ENCODE results near the gene ZNF831.

DNA sequence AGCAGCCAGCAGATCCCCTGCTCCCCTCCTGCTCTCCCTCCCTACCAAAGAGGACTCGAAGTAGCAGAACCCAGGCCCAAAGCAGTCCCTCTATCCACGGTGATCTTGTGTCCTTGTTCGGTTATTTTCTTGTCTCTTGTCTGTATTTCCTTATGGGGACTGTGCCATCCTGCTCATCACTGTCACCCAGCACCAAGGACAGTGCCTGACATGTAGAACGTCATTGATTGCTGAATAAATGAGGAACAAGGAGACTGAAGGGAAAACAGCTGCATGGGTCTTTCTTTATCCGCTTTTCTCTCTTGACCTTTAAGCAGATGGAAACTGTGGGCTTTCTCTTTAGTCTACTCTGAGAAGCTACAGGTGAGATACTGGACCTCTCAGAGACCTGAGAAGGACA lies 29.4 kb upstream of the ZNF831 start:
- TF ChIP-seq, protein P1, sequence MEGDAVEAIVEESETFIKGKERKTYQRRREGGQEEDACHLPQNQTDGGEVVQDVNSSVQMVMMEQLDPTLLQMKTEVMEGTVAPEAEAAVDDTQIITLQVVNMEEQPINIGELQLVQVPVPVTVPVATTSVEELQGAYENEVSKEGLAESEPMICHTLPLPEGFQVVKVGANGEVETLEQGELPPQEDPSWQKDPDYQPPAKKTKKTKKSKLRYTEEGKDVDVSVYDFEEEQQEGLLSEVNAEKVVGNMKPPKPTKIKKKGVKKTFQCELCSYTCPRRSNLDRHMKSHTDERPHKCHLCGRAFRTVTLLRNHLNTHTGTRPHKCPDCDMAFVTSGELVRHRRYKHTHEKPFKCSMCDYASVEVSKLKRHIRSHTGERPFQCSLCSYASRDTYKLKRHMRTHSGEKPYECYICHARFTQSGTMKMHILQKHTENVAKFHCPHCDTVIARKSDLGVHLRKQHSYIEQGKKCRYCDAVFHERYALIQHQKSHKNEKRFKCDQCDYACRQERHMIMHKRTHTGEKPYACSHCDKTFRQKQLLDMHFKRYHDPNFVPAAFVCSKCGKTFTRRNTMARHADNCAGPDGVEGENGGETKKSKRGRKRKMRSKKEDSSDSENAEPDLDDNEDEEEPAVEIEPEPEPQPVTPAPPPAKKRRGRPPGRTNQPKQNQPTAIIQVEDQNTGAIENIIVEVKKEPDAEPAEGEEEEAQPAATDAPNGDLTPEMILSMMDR (IDR thresholded peaks at IDR 0.05; ENCODE audit: insufficient read depth, low read depth, low read length) = no peak
- TF ChIP-seq EZH2 (IDR thresholded peaks at IDR 0.05; ENCODE audit: insufficient read depth, low read length) = no peak

Data from astrocyte (in vitro differentiated cells and primary cell).